Omental fat pad (tissue), 4 donors: ENCODE measurements around the gene G6PC3. TPM values are rescaled to one million over a fixed set of nuclear protein-coding genes. Genes with fewer than 3 reads are reported as not detected.

Source experiments
- ATAC-seq: fragments of 150-250 bp; one replicate; pipeline ENCODE4 v1.9.1; 2016; ENCODE audit warnings: mild to moderate bottlenecking, moderate library complexity; ENCODE audit not compliant: low FRiP score
- DNase-seq: peaks from one replicate; pipeline ENCODE4 v3.0.0-alpha.2; 2019; ENCODE audit warnings: low spot score
- CTCF ChIP-seq, 3 donors: fragments of 450-650 bp; IDR thresholded peaks; one replicate each; pipeline ENCODE4 v1.5.1; 2016 to 2017; ENCODE audit warnings: antibody characterized with exemption in 3 of 3, mild to moderate bottlenecking in 3 of 3, moderate library complexity in 2 of 3
- total RNA-seq, 4 donors: library from RNA; depleted of rRNA; stranded (reverse); fragments of >200 nt; gene quantifications; one replicate each; pipeline ENCODE4 v1.1.0, GENCODE V29; 2016

G6PC3 gene
- total RNA-seq, 4 donors from 2014 or later = 30.1 to 58.3 (median 39.0) TPM

- DNase-seq = no peak
- no peak for ATAC-seq
- no peak for TF ChIP-seq CTCF (IDR thresholded peaks at IDR 0.05)
These were observed 7.7 kb upstream of the G6PC3 start for GRCh38 chr17:44062871-44063270.

DNA sequence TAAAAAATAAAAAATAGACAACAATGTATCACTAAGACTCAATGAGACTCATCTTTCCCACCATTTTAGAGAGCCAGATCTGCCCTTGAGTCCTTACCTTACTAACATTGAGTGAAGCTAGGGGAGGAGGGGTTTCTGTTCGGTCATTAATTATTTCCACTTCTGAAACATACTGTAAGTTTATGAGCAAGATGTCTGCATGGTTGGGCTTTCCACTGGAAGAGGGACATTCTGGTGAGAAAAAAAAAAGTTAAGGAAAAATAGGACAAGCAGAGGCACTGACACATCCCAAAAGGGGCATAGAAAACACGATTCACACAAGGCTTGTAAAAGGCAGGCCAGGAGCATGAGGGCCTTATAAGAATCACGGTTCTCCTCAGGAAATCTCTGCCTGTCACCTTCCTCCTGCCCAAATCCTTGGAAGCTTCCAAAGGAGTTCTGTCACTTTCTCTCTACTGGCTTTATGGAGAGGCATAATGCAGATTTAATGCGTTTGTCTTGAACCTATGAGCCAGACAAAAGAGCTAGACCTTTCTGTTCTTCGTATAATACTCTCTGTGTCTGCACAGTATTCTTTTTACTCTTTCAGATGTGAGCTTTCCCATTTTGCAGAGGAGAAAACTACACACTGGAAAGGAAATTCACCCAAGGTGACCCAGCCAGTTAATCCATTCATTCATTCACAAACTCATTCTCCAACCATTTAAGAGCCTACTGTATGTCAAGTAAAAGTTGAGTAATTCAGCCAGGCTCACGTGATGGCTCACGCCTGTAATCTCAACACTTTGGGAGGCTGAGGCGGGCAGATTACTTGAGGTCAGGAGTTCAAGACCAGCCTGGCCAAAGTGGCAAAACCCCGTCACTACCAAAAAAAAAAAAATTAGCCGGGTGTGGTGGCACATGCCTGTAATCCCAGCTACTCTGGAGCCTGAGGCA is 6.6 kb upstream of the G6PC3 start:
- ATAC-seq = no peak
- no peak for TF ChIP-seq CTCF (IDR thresholded peaks at IDR 0.05)

DNA sequence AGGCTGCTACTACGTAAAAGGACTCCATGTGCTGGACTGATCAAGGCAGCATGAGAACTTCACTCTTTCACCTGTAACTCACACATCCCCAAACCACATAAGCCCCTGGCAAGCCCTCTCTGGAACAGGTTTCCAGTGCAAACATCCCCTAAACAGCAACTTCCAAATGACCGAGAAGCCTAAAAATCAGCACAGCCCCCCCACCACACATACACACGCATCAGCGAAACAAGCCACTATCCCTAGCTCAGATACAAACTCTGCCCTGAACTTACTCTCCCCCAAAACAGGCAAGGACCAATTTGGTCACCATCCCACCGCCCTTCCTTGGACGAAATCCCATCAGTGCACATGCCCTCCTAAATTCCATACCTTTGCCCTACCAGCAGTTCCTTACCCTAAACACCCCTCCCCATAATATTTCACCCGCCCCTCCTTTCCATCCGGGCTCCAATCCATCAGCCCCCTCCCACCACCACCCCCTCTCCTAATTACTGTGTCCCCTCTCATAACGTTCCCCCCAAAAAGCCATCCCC is 4.8 kb upstream of the G6PC3 start:
- no peak for TF ChIP-seq CTCF (IDR thresholded peaks at IDR 0.05)
- DNase-seq (no peak), ATAC-seq (no peak)

More for the DNA sequence above, 6.6 kb upstream of the G6PC3 start:
- DNase-seq = no peak

DNA sequence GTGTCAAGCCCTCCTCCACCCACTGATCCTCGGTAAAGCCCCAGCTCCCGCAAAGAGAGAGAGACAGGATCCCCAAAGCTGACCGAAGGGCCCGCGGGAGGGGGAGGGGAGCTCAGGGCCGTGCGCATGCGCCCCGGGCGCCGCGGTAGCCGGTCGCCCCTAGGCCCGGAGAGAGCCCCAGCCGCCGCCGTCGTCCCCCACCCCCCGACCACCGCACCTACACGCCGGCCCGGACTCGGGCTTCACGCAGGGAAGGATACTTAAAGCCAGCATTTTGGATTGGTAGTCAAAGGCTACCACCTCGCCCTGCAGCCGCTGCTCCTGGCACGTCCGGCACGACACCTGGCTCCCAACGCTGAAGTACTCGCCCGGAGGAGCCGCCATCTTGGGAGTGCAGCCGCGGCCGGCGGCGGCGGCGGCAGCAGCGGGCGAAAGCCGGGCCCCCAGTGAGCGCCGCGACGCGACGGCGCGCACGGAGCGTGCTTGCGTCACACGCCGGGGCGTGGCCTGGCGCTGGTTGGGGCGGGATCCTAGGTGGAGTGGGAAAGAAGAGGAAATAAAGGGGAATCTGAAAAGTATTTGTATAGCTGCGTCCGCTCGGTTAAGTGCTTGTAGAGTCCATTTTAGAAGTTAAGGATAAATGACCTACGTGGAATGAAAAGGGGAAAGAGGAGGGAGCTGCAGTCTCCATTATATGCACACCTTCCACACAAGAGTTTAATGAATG is 4.2 kb upstream of the G6PC3 start, which contains the start of gene LSM12:
Gene LSM12, minus strand, starts transcription at position 468 of the 727 bp plus-strand sequence. Its CDS starts 84 bp downstream, at position 384.
- peak; percentile 59 for DNase-seq
- no peak for TF ChIP-seq CTCF (IDR thresholded peaks at IDR 0.05)

DNA sequence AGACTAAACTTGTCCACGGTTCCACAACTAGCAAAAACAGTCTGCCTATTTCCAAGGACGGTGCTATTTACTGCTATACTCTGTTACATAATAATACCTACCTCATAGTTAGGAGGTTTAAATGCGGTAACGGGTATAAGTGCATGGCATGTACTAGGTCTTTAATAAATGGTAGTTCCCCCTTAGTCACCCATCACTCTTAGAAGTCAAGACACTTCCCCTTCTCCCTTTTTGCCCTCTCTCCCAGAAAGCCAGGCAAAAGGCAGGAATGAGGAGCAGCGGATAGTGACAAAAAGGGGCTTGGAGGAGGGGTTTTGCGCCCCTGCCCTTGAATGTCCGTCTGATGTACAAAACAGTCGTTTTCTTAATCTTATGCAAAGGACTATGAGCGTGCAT is 3.0 kb upstream of the G6PC3 start:
- ATAC-seq (no peak), DNase-seq (no peak)

More for the DNA sequence above, 4.2 kb upstream of the G6PC3 start, which contains the start of gene LSM12:
- ATAC-seq = peak; percentile 72

DNA sequence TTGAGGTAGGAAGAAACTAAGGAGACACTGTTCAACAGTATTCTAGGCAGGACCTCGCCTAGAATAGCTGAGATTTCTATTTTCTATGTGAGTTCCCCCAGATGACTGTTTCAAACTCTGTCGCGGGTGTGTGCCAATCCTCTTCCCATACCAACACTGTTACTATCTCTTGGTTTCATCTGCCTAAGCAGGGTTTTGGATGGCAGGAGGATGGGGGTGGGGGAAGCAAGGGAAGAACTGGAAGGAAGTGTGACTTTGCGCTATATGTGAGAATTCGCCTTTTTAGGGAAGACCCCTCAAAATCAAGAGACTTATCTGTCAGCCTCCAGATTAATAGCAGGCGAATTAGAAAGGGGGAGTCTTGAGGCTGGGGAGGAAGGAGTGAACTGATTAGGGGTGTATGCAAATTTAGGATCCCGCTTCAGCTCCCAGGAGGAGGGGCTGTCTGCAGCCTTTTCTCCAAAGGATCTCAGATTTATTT is 521 bp upstream of the G6PC3 start:
- ATAC-seq = no peak

More for the DNA sequence above, 3.0 kb upstream of the G6PC3 start:
- TF ChIP-seq CTCF (IDR thresholded peaks at IDR 0.05) = no peak

More for the DNA sequence above, 521 bp upstream of the G6PC3 start:
- no peak for TF ChIP-seq CTCF (IDR thresholded peaks at IDR 0.05)
- DNase-seq = no peak
